ENCODE data around the gene GIMD1. TPM values are rescaled to one million over a fixed set of nuclear protein-coding genes. Genes with fewer than 3 reads are reported as not detected.

Gene GIMD1
- total and polyA plus RNA-seq, 9 of the 15 experiments (the other 6 are each of a cell fraction or from before 2014, with no cell fraction given): not detected

DNA sequence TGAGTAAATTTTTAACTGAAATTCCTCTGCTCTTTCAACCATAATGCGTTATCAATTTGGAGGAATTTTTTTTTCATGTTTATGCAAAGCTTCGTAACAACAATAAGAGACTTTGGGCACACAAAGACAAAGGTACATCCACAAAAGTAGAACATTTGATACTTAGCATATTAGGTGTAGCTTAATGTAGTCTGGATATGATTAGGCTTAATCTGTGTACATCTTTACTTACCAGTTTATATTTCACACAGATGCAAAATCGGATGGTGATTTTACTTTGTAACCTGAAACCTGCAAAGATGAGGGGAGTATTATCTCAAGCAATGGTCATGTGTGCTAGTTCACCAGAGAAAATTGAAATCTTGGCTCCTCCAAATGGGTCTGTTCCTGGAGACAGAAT, 32.0 kb downstream of the GIMD1 start:
- H3K4me1 ChIP-seq (replicated peaks in 1 of 2; ENCODE audit: control insufficient read depth in 2 of 2, insufficient read depth in 2 of 2, low read length in 2 of 2): no peaks in the 10 kb centered on the region
- peaks cover 82% of the 10 kb centered on the region for H3K36me3 ChIP-seq (ENCODE audit: control insufficient read depth, insufficient read depth, low read length)
- 94% methylated on average over 3 of the region's 3 CpGs for WGBS (ENCODE audit: insufficient coverage, low coverage, missing lambda C conversion rate)
- no peaks in the 10 kb centered on the region for H3K27me3 ChIP-seq (ENCODE audit: control insufficient read depth in 2 of 2, insufficient read depth in 2 of 2, low read length in 2 of 2)
- TF ChIP-seq, protein P1, sequence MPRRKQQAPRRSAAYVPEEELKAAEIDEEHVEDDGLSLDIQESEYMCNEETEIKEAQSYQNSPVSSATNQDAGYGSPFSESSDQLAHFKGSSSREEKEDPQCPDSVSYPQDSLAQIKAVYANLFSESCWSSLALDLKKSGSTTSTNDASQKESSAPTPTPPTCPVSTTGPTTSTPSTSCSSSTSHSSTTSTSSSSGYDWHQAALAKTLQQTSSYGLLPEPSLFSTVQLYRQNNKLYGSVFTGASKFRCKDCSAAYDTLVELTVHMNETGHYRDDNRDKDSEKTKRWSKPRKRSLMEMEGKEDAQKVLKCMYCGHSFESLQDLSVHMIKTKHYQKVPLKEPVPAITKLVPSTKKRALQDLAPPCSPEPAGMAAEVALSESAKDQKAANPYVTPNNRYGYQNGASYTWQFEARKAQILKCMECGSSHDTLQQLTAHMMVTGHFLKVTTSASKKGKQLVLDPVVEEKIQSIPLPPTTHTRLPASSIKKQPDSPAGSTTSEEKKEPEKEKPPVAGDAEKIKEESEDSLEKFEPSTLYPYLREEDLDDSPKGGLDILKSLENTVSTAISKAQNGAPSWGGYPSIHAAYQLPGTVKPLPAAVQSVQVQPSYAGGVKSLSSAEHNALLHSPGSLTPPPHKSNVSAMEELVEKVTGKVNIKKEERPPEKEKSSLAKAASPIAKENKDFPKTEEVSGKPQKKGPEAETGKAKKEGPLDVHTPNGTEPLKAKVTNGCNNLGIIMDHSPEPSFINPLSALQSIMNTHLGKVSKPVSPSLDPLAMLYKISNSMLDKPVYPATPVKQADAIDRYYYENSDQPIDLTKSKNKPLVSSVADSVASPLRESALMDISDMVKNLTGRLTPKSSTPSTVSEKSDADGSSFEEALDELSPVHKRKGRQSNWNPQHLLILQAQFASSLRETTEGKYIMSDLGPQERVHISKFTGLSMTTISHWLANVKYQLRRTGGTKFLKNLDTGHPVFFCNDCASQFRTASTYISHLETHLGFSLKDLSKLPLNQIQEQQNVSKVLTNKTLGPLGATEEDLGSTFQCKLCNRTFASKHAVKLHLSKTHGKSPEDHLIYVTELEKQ (CRISPR knock-in tag; IDR thresholded peaks at IDR 0.05): no peak
- no peak for TF ChIP-seq CHD2 (IDR thresholded peaks at IDR 0.05; ENCODE audit: low read depth, low read length)
- TF ChIP-seq, protein P2, sequence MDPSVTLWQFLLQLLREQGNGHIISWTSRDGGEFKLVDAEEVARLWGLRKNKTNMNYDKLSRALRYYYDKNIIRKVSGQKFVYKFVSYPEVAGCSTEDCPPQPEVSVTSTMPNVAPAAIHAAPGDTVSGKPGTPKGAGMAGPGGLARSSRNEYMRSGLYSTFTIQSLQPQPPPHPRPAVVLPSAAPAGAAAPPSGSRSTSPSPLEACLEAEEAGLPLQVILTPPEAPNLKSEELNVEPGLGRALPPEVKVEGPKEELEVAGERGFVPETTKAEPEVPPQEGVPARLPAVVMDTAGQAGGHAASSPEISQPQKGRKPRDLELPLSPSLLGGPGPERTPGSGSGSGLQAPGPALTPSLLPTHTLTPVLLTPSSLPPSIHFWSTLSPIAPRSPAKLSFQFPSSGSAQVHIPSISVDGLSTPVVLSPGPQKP (CRISPR knock-in tag; IDR thresholded peaks at IDR 0.05): no peak
- no peak overlapping the region for H3K27ac ChIP-seq (ENCODE audit: extremely low read depth, low read depth, low read length)
- H2AFZ ChIP-seq (ENCODE audit: low read depth, low read length): no peak overlapping the region
- no peak for DNase-seq (ENCODE audit: extremely low read depth in 1 of 4, low spot score in 3 of 4)
- H3K9me3 ChIP-seq (replicated peaks; ENCODE audit: control insufficient read depth, insufficient read depth, low read depth, low read length): peaks cover 1% of the 10 kb centered on the region; the same call in 1 of the 2 replicates
- no peak for ATAC-seq
- ChIA-PET POLR2A (no interaction called here), CTCF (ENCODE audit: low intra/inter-chr PET ratio) (no interaction called here)
- peaks cover 16% of the 10 kb centered on the region for H3K79me2 ChIP-seq (ENCODE audit: control insufficient read depth, insufficient read depth, low read length)
- no peak overlapping the region for H3K4me2 ChIP-seq (ENCODE audit: insufficient read depth, low read length)
- no peak overlapping the region for H3K4me3 ChIP-seq
- no peaks in the 10 kb centered on the region for H3K9me1 ChIP-seq (ENCODE audit: control insufficient read depth, insufficient read depth, low read length)
- H4K20me1 ChIP-seq (replicated peaks; ENCODE audit: control insufficient read depth, insufficient read depth, low read length): no peaks in the 10 kb centered on the region
- FAIRE-seq: no peak
- BruUV-seq (replicated peaks): no TSS peak
- no peak overlapping the region for H3K9ac ChIP-seq (ENCODE audit: insufficient read depth in 1 of 2, low read depth in 2 of 2, low read length in 2 of 2)
- intact Hi-C loops (cut with micrococcal nuclease) (no loop called here), in situ Hi-C loops (cut with MboI) (no loop called here)

Data from K562 (cell line).